GM21381 (cell line): Measurements from ENCODE around the gene SLITRK5.

Experiments used
- ATAC-seq: cut with Tn5 transposase; IDR thresholded peaks from one replicate; pipeline ENCODE4 v1.9.1; 2021; ENCODE audit warnings: mild to moderate bottlenecking, moderate library complexity; ENCODE audit not compliant: unreplicated experiment

Gene SLITRK5

GRCh38 chr13:87671031-87671752, at the start of gene SLITRK5:
SLITRK5 (plus strand) TSS chr13:87671371; CDS start chr13:87675389, 4,018 bp downstream.
- peak; percentile 96 for ATAC-seq

GRCh38 chr13:87622971-87623370, 48.2 kb upstream of the SLITRK5 start:
- ATAC-seq = no peak

GRCh38 chr13:87656306-87656705, 14.9 kb upstream of the SLITRK5 start:
- ATAC-seq = no peak

GRCh38 chr13:87661471-87661870, 9.7 kb upstream of the SLITRK5 start:
- no peak for ATAC-seq

- ATAC-seq = no peak
These were observed 4.3 kb upstream of the SLITRK5 start for GRCh38 chr13:87666831-87667230.

GRCh38 chr13:87667686-87668085, 3.5 kb upstream of the SLITRK5 start:
- ATAC-seq = no peak

GRCh38 chr13:87669379-87669978, 1.7 kb upstream of the SLITRK5 start:
- peak; percentile 53 for ATAC-seq

GRCh38 chr13:87671753-87672605, 808 bp downstream of the SLITRK5 start:
- no peak for ATAC-seq

GRCh38 chr13:87674247-87674738, 3.1 kb downstream of the SLITRK5 start:
- no peak for ATAC-seq

- ATAC-seq = no peak
These were observed 4.7 kb downstream of the SLITRK5 start for GRCh38 chr13:87675851-87676250.

GRCh38 chr13:87676254-87677042, 5.3 kb downstream of the SLITRK5 start:
- ATAC-seq = no peak

- ATAC-seq = no peak
These were observed 5.9 kb downstream of the SLITRK5 start for GRCh38 chr13:87677043-87677495.

- no peak for ATAC-seq
These were observed 6.6 kb downstream of the SLITRK5 start for GRCh38 chr13:87677496-87678371.

- ATAC-seq = no peak
These were observed 7.2 kb downstream of the SLITRK5 start for GRCh38 chr13:87678372-87678752.

GRCh38 chr13:87680298-87680697, 9.1 kb downstream of the SLITRK5 start:
- ATAC-seq = no peak

GRCh38 chr13:87684850-87685742, 13.9 kb downstream of the SLITRK5 start:
- ATAC-seq = no peak

GRCh38 chr13:87696458-87696857, 25.3 kb downstream of the SLITRK5 start:
- no peak for ATAC-seq

GRCh38 chr13:87698268-87698667, 27.1 kb downstream of the SLITRK5 start:
- no peak for ATAC-seq

- no peak for ATAC-seq
These were observed 38.8 kb downstream of the SLITRK5 start for GRCh38 chr13:87709947-87710346.
